Measurements from ENCODE around the gene TCTN2. TPM values are rescaled to one million over a fixed set of nuclear protein-coding genes. Genes with fewer than 3 reads are reported as not detected.

Gene TCTN2
- total RNA-seq (2022) = 7.3 TPM in 2 replicates
- Bru-seq, nascent RNA = percentile 45 among the genes with signal in this experiment
- percentile 49 among the genes with signal in this experiment for BruChase-seq, experiment 1, labeled RNA remaining after a 2-hour chase
- percentile 56 among the genes with signal in this experiment for BruChase-seq, experiment 2, labeled RNA remaining after a 6-hour chase
- long read RNA-seq, partial matches to known transcripts = 0 of 3 reads
- long read RNA-seq, other reads (novel, unspliced or antisense) = 0 of 3 reads

- POLR2A ChIA-PET = no interaction called here
These were observed at the start of gene TCTN2 for GRCh38 chr12:123670882-123671728. Gene TCTN2 (plus strand): TSS chr12:123671113. CDS start chr12:123671241, 128 bp downstream.

GRCh38 chr12:123621619-123622530 lies 49.0 kb upstream of the TCTN2 start:
- intact Hi-C loops (cut with micrococcal nuclease; ENCODE audit: unreplicated experiment) = no loop called here
- Histone ChIP-seq H3K4me3 (ENCODE audit: low read depth, low read length) (no peak overlapping the region), H3K4me1 (peaks cover 5% of the 10 kb centered on the region; the same call in 1 of the 2 replicates), H3K9me3 (no peaks in the 10 kb centered on the region), H3K36me3 (ENCODE audit: control insufficient read depth, insufficient read depth, low read length) (peaks cover 3% of the 10 kb centered on the region), H3K27me3 (replicated peaks; ENCODE audit: control insufficient read depth, insufficient read depth, low read length) (no peaks in the 10 kb centered on the region)
- no peak for DNase-seq
- no peaks in the 10 kb centered on the region for H3K9me3 Mint-ChIP-seq (ENCODE audit: unreplicated experiment)
- peaks cover 90% of the 10 kb centered on the region for H3K36me3 Mint-ChIP-seq (ENCODE audit: insufficient read depth, unreplicated experiment)
- BruUV-seq (replicated peaks) = no TSS peak
- H3K4me3 Mint-ChIP-seq (ENCODE audit: unreplicated experiment) = no peak overlapping the region
- TF ChIP-seq, protein P1, sequence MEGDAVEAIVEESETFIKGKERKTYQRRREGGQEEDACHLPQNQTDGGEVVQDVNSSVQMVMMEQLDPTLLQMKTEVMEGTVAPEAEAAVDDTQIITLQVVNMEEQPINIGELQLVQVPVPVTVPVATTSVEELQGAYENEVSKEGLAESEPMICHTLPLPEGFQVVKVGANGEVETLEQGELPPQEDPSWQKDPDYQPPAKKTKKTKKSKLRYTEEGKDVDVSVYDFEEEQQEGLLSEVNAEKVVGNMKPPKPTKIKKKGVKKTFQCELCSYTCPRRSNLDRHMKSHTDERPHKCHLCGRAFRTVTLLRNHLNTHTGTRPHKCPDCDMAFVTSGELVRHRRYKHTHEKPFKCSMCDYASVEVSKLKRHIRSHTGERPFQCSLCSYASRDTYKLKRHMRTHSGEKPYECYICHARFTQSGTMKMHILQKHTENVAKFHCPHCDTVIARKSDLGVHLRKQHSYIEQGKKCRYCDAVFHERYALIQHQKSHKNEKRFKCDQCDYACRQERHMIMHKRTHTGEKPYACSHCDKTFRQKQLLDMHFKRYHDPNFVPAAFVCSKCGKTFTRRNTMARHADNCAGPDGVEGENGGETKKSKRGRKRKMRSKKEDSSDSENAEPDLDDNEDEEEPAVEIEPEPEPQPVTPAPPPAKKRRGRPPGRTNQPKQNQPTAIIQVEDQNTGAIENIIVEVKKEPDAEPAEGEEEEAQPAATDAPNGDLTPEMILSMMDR (IDR thresholded peaks at IDR 0.05; ENCODE audit: insufficient read depth in 1 of 2, low read depth in 1 of 2, low read length in 1 of 2, severe bottlenecking in 1 of 2, unreplicated experiment in 1 of 2) = no peak
- H3K27me3 Mint-ChIP-seq (ENCODE audit: insufficient read depth, unreplicated experiment) = no peaks in the 10 kb centered on the region
- no peak overlapping the region for H3K27ac Mint-ChIP-seq (ENCODE audit: unreplicated experiment)
- peaks cover 6% of the 10 kb centered on the region for H3K4me1 Mint-ChIP-seq (ENCODE audit: low read depth, unreplicated experiment)
- ChIA-PET POLR2A (no interaction called here), CTCF (no interaction called here)

More at GRCh38 chr12:123670882-123671728, at the start of gene TCTN2:
- Mint-ChIP-seq H3K4me1 (ENCODE audit: low read depth, unreplicated experiment) (peaks cover 8% of the 10 kb centered on the region), H3K36me3 (ENCODE audit: insufficient read depth, unreplicated experiment) (peaks cover 6% of the 10 kb centered on the region), H3K4me3 (ENCODE audit: unreplicated experiment) (peak within 1 kb of the TSS; percentile 80), H3K27ac (ENCODE audit: unreplicated experiment) (peak within 1 kb of the TSS; percentile 57), H3K9me3 (ENCODE audit: unreplicated experiment) (no peaks in the 10 kb centered on the region), H3K27me3 (ENCODE audit: insufficient read depth, unreplicated experiment) (no peaks in the 10 kb centered on the region)
- CTCF ChIA-PET = interaction anchor here (0.6 kb wide), 1 partner anchor 118 kb away, joined by 5 read pairs; no protein-coding TSS in a partner anchor
- H3K4me1 ChIP-seq = no peaks in the 10 kb centered on the region
- DNase-seq = peak; percentile 94 to 95
- intact Hi-C loops (cut with micrococcal nuclease; ENCODE audit: unreplicated experiment) = loop anchor here (5.0 kb wide), 1 partner anchor 39 kb away; the partner anchor contains the start of genes EIF2B1 and GTF2H3
- H3K27me3 ChIP-seq (replicated peaks; ENCODE audit: control insufficient read depth, insufficient read depth, low read length) = no peaks in the 10 kb centered on the region
- no peaks in the 10 kb centered on the region for H3K36me3 ChIP-seq (ENCODE audit: control insufficient read depth, insufficient read depth, low read length)
- H3K4me3 ChIP-seq (ENCODE audit: low read depth, low read length) = peak within 1 kb of the TSS; percentile 92
- TF ChIP-seq, protein P1 (IDR thresholded peaks at IDR 0.05; ENCODE audit: insufficient read depth in 1 of 2, low read depth in 1 of 2, low read length in 1 of 2, severe bottlenecking in 1 of 2, unreplicated experiment in 1 of 2) = no peak
- TSS peak; percentile 50 for BruUV-seq (replicated peaks)
- no peaks in the 10 kb centered on the region for H3K9me3 ChIP-seq
